GM23248 (cell line): Measurements from ENCODE around the gene PSMD14.
A peak's percentile ranks its signal among the peaks of the same experiment; 100 is the strongest.

Source experiments
- EZH2 ChIP-seq: fragments of 200-600 bp; sonication (generic); IDR thresholded peaks from 2 replicates; pipeline ENCODE4 v1.6.1; 2018; ENCODE audit warnings: antibody characterized with exemption, mild to moderate bottlenecking; ENCODE audit not compliant: insufficient read depth, poor library complexity, severe bottlenecking
- EZH2phosphoT487 ChIP-seq: fragments of 200-600 bp; sonication (generic); IDR thresholded peaks from 2 replicates; pipeline ENCODE4 v1.6.1; 2018; ENCODE audit warnings: antibody characterized with exemption, moderate library complexity, mild to moderate bottlenecking, low read depth; ENCODE audit not compliant: insufficient read depth

- TF ChIP-seq EZH2phosphoT487, result 0 out of 2 replicates have a peak, but pooled peaks have one; percentile 7
- no peak for TF ChIP-seq EZH2
These were observed 118.9 kb downstream of the PSMD14 start for GRCh38 chr2:161426922-161427663.
